ENCODE results near the gene PRKG1.
"Not testable (repeated sequence)": the region's sequence is repeated elsewhere in the genome, so short reads cannot be mapped to it uniquely, and the experiment has no call there.

PRKG1 gene

DNA sequence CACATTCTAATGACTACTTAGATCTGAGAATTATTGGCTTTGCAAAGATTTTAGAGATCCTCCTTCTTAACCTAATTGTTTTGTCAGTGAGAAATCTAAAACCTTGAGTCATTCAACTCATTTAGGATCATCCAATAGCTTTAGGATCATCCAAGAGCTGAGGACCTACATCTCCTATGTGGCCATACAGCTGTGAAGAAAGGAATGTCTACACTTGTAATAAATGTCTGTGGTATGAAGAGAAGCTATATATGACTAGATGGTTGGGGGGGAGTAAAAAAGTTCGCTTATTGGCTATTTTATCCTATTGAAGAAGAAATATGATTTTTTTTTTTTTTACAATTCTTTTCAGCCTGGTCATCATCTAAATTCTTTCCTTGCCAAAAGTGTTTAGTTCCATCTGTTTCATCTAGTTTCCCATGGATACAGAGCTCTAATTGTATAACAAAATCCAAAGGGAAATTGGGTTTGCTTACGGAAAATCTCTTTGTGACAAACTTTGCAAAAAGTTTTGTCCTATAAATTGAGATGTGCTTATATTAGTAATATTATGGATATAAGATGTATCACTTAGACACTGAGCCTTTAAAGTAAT lies 196.7 kb downstream of the PRKG1 start:
- no peak for DNase-seq (ENCODE audit: low read depth)

DNA sequence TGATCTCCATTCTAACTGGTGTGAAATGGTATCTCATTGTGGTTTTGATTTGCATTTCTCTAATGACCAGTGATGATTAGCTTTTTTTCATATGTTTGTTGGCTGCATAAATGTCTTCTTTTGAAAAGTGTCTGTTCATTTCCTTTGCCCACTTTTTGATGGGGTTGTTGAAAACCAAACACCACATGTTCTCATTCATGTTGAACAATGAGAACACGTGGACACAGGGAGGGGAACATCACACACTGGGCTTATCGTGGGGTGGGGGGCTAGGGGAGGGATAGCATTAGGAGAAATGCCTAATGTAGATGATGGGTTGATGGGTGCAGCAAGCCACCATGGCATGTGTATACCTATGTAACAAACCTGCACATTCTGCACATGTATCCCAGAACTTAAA lies 197.8 kb downstream of the PRKG1 start:
- not testable (repeated sequence) for DNase-seq (ENCODE audit: low read depth)

DNA sequence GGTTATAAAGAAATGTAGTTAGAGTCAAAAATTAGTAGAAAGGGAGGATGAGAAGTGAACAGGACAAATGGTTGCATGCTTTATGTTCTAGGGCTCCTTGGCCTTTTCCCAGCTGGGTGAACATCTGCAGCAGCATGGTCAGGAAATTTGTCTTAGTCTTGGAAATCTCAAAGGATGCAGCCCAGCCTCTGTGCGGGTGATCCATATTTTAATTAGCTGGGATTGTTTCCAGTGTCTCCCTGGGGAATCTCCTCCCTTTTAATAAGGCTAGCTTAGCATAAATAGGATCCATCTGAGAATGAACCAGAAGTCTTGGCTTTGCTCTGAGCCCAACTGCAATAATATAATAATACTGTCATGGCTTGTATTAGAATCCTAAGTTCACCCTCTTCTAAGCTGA lies 198.3 kb downstream of the PRKG1 start:
- no peak for DNase-seq (ENCODE audit: low read depth)

DNA sequence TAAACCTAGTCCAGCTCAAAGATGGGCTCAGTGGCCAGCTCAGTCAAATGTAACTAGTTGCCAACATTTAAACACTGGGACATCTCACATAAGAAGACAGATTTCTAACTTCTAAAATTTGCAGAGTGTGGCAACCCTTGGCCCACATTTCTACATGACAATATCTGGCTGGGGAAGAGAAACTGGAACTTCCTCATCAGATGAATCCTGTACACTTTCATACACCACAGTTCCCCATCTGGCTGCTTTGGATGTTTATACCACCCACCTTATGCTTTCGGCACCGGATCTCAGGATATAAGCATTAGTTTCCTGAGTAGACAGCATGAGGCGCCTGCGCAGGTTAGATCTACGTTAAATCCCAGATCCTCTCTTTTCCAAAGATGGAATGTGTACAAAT lies 199.3 kb downstream of the PRKG1 start:
- DNase-seq (ENCODE audit: low read depth) = no peak

DNA sequence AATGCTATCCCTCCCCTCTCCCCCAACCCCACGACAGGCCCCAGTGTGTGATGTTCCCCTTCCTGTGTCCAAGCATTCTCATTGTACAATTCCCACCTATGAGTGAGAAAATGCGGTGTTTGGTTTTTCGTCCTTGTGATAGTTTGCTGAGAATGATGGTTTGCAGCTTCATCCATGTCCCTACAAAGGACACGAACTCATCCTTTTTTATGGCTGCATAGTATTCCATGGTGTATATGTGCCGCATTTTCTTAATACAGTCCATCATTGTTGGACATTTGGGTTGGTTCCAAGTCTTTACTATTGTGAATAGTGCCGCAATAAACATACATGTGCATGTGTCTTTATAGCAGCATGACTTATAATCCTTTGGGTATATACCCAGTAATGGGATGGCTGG lies 201.8 kb downstream of the PRKG1 start:
- DNase-seq (ENCODE audit: low read depth) = not testable (repeated sequence)

DNA sequence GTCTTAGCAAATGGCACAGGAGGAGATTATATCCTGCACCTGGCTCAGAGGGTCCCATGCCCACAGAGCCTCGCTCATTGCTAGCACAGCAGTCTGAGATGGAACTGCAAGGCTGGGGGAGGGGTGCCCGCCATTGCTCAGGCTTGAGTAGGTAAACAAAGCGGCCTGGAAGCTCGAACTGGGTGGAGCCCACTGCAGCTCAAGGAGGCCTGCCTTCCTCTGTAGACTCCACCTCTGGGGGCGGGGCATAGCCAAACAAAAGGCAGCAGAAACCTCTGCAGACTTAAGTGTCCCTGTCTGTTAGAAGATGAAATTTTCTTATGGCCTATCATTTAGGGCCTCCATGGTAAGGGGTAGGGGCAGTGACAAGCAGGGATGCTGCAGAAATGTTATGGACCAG lies 207.1 kb downstream of the PRKG1 start:
- DNase-seq (ENCODE audit: low read depth) = not testable (repeated sequence)

DNA sequence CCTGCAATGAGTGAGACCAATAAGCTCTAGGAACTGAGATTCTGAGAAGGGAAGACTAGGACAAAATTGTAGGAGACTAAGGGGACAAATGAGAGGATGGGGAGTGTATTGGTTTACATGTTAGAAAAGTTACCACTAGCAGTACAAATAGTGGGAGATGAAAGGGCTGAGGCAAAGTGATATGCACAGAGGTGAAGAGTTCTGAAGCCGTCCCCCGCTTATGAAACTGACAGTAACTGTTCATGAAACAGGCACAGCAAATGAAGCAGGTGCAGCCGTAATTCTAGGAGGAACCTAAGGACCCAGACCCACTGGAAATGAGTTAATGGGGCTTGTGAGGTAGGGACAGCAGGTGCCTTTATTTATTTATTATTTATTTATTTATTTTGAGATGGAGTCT lies 211.3 kb downstream of the PRKG1 start:
- no peak for DNase-seq (ENCODE audit: low read depth)

DNA sequence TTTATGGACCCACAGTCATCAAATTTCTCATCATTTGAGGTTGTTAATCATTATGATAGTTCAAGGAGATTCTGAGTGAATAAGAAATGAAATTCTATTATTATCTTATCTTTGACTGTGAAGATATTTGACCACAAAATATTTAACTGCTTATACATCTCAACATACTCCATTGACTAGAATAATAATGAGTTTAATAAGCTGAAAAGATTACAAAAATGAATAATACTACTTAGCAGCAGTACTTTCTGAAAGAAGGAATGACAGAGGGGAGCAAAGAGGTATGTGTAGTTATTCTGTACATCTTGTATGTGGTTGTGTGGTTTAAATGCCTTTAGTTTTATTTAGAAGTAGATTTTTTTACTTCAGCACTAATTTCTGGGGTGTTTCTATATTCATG lies 214.2 kb downstream of the PRKG1 start:
- DNase-seq (ENCODE audit: low read depth) = no peak

DNA sequence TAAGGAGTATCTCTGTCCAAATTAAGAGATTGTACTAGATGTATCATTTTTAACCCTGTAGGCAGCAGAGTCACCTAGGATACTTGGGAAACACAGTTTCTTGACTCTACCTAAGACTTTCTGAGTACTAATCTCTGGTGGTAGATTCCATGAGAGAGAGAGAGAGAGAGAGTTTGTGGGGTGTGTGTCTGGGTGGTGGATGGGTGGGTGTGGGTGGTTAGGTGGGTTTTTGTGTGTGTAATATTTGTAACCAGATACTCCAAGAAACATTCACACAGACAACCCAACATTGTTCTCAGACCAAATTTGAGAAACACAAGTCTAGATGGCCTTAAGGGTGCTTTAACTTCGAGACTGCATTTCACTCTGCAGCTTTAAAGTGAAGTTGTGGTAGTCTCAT lies 215.2 kb downstream of the PRKG1 start:
- no peak for DNase-seq (ENCODE audit: low read depth)

DNA sequence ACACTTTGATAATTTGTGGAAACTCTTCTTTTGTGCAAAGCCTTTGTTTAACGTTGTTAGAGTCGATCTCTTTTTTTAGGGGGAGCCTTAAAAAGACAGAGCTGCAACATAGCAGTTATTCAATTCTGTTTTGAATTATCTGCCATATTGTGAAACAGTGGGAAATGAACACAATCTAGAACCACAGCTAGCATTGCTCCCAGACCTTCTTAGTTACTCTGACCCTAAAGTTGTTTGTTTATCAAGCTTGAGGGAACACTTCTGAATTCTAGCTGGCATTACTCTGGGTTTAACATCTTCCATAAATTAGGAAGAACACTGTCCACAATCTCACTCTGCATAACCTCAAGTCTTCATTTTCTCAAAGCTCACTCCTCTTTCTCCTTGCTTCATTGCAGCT lies 217.7 kb downstream of the PRKG1 start:
- DNase-seq (ENCODE audit: low read depth) = no peak

DNA sequence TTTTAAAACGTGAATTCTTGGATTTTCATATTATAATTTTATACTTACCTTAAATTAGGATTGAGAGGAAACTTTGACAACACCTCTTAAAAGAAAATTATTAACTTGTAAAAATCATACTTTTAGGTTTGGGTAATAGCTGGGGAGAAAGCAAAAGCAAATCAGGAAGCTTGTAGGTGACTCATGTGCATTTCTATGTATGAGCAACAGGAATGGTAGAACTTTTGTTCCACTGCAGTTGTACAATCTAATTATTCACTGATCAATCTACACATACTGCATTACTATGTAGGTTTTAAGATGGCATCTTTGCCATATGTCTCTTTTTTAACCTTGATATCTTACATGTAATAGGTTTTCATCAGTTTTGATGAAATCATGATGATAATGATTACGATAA lies 223.2 kb downstream of the PRKG1 start:
- no peak for DNase-seq (ENCODE audit: low read depth)

DNA sequence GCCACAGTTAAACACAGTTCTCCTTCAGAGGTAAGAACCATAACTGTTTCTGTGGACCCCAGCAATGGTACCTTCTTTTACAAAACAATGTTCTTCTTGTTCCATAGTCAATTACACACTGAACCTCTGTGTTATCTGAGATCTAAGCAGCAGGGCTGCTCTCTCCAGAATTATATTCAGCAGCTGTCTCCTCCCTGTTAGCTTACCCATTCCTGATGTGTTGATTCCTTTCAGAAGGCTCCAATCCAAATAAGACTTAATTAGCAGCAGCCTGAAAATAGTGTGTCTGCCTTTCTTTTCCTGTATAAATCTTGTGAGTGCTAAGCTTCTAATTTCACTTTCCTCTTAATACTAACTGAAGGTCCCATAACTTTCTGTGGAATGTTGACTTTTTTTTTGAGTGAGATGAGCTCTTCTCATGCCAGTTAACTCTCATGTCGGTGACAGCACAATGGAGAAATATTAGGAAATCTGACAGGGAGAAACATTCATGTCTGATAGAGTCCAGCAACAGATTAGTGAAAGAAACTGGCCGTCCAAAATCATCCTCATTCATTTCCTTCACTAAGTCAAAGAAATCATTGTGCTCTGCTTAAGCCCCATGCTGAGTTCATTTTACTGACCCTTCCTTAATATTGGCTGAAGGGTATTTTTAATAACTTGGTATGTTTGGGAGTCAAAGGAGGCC lies 226.5 kb downstream of the PRKG1 start:
- no peak for DNase-seq (ENCODE audit: low read depth)

DNA sequence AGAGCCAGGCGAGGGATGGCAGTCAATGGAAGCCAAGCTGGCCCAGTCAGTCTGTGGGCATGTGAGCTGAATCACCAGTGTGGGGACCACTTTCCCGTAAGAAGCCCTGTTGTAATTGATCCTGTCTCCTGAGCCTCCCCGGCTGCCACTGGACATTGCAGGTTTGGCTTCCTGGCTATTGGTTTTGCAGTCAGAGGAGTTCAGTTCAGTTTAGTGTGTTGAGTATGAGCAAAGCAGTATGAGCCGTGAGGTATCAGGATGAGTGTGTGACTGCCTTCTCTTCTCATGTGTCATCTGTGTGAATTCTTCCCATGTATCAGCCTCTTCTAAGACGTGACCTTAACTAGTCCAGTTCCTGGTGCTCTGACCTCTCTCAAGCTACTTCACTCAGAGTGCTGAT lies 227.4 kb downstream of the PRKG1 start:
- DNase-seq (ENCODE audit: low read depth) = no peak

DNA sequence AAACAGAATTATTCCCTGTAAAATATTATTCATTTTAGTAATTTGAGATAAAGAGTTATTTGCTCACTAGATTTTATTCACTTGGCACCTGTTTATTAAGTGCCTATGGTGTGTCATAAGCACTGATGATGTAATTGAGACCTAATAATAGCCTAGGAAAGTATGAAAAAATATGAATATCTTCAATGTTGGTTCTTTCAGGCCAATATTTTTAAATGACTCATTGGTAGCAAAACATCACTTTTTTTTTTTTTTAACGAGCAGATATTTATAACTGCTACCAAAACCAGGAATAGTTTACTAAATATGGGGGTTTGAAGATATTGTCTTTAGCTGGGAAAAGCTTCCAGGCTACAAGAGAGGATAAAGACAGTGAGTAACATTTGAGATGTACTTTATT lies 228.0 kb downstream of the PRKG1 start:
- no peak for DNase-seq (ENCODE audit: low read depth)

DNA sequence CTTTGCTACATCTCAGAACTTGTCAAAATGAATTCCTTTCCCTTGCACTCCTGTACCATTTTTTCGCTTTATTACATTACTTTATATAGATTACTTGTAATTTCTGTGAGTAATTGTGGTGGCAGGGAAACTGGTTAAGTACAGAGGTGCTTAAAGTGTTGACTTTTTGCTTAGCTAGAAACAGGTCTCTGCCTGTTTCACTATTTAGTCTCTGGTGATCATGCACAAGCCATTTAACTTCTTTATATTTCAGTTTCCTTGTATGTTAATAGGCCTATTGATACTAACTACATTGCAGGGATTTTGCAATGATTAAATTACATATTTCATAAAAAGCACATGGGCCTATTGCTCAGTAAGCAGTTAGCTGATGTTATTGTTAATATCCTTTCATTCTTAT lies 233.8 kb downstream of the PRKG1 start:
- DNase-seq (ENCODE audit: low read depth) = no peak

DNA sequence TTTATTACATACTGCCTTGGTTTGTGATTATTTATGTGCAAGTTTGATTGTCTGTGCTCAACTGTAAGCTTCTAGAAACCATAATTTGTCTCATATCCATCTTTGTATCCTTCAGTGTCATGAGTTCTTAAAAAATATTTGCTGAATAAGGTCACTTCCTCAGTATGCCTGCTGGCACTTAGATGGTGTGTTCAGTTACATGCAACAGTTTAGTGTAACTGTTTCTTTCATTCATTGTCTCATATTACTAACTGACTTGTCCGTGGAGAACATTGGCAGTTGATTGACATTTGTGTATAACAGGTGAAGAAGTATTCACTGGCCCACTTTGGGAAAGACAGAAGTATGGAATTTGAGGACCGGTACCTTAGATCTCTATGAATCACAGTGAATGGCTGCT lies 236.9 kb downstream of the PRKG1 start:
- no peak for DNase-seq (ENCODE audit: low read depth)

DNA sequence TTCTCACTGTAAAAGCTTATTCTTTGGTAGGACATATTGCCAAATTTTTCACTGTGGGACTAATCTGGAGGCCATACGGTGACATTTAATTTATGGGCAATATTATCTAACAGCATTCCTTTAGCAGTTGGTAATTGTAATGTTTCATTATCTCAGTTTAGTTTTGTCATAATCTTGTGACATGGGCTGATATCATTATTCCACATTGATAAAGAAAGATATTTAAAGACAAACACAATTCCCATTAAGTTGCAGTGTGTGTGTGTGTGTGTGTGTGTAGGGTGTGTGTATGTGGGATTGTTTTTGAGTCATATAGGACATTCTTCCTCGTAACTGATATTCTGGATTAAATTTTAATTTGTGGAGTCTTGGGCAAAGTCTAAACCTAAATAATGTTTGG lies 238.5 kb downstream of the PRKG1 start:
- no peak for DNase-seq (ENCODE audit: low read depth)

DNA sequence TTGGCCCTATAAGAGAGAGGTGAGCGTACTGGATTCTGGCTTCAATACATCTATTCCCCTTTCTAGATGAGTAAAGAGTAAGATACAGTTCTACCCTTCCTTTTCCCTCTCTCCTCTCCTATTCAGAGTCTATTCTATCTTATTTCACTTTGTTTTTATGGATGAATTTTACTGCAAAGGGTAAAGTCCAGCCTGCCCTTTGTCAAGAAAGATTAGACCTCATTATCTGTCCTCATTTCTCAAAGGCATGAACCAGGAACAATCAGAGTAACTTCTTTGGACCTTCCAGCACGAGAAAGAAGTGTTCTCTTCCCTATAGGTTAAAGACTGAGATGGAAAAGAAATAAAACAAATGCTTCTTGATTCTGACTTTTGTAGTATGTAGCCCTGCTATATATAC lies 239.0 kb downstream of the PRKG1 start:
- DNase-seq (ENCODE audit: low read depth) = no peak

DNA sequence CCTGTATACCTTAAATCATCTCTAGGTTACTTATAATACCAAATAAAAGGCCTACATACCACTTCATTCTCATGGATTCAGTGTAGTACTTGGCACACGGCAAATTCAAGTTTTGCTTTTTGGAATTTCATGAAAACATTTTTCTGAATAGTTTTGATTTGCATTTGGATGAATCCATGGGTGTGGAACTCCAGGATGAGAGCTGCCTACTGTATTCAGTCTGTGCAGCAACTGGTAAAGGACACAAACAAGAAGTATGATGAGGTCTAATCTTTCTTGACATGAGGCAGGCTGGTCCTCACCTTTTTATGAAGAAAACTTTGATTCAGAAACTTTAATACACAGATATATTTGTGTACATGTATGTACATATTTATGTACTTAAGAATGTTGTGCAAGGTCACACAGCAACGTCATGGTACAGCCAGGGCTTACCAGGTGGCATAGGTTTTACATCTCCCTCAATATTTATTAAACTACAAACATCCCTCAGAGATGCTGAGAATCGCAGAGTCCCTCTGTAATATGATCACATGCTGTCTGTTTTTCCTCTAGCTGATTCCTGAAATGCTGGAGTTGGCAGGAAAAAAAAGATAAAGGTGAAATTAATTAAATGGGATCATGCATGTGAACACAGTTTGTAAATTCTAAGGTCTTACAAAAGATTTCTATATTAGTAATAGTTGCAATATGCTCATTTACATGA lies 239.6 kb downstream of the PRKG1 start:
- no peak for DNase-seq (ENCODE audit: low read depth)

DNA sequence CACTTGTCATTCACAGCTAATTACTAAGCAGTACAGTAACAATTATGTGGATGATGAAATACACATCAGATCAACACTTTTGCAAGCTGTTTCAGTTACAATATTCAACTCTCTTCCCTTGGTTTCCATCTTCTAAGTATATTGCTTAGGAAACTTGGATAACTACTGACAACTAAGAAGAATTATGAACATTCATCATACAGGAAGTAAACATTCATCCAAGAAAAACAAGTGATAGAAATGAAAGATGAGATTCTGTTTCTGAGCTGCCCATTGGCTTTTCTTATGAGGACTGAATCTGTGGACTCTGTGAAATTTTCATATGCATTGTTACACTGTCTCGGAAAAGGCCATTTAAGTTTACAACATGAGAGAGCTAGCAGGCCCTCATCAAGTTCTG lies 240.2 kb downstream of the PRKG1 start:
- no peak for DNase-seq (ENCODE audit: low read depth)

DNA sequence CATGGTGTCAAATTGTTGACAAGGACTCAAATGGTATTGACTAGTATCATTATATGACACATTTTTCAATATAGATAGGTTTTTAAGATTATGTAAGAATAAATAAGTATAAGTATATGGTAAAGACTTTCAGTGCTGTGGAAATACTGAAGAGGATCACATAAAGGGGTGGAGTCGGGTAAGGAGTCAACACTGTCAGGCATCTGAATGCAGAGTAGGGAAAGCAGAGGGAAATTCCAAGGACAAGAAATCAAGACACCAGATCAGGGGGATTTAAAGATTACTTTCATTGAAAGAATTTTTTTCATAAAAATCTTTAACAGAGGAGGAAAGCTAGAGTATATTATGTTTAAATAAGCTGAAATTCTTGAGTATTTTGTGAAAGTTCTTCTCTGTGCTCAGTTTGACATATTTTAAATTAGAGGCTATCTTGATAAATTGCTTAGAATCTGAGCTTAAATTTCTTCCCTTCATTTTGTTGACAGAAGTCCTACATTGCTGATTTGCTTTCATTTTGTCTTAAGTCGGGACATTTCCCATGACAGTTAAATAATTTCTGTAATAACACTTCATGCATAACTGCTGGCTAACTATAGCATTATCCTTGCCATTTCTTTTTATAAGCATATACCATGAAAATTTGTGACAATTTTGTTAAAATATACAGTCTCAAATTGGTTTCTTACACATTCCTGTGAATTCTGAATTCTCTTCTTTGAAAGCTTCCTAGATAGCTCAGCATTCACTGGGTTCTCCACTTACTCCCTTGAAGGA lies 244.3 kb downstream of the PRKG1 start:
- DNase-seq (ENCODE audit: low read depth) = no peak

DNA sequence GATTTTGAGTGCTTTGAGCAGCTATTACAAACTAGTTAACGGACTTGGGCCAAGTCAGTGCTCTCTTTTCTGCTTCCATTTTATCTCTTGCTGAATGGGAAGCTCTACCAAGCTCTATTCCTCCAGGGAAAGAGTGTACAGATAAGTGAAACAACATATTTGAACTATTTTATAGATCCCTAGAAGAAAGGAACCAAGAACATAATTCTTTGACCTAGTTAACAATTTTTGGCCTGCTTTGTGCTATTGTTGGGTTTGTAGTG lies 244.8 kb downstream of the PRKG1 start:
- no peak for DNase-seq (ENCODE audit: low read depth)

DNA sequence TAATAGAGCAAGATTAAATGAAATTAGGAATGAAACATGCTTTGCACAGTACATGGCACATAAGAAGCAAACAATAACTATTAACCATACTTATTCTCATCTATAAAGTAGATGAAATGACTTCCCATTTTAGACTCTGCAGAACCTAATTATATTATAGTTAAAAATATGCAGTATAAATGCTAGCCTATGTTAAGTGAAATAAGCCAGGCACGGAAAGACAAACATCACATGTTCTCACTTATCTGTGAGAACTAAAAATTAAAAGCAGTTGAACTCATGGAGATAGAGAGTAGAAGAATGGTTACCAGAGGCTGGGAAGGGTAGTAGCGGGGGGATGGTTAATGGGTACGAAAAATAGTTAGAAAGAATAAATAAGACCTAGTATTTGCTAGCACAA lies 247.0 kb downstream of the PRKG1 start:
- no peak for DNase-seq (ENCODE audit: low read depth)

All from activated T-helper 1 cell treated with Interleukin-2 at 50 U/mL for 16 hours (primary cell).